HFFc6 (cell line): ENCODE results near the gene THADA. TPM values are rescaled to one million over a fixed set of nuclear protein-coding genes. Genes with fewer than 3 reads are reported as not detected.
A peak's percentile ranks its signal among the peaks of the same experiment; 100 is the strongest.

Experiments
- DNase-seq: peaks from one replicate; pipeline ENCODE4 v3.0.0-alpha.2; 2018
- H3K27ac Mint-ChIP-seq: 2 replicates; pipeline ENCODE4 v1.8.0; 2020; ENCODE audit warnings: mild to moderate bottlenecking, mixed read lengths
- H3K27me3 Mint-ChIP-seq: 2 replicates; pipeline ENCODE4 v1.8.0; 2021; ENCODE audit warnings: mild to moderate bottlenecking, moderate library complexity, mixed read lengths; ENCODE audit not compliant: insufficient read depth
- H3K36me3 Mint-ChIP-seq: 2 replicates; pipeline ENCODE4 v1.8.0; 2021; ENCODE audit warnings: low read depth, mixed read lengths
- H3K4me1 Mint-ChIP-seq: 2 replicates; pipeline ENCODE4 v1.8.0; 2020; ENCODE audit warnings: low read depth, mixed read lengths
- H3K4me3 Mint-ChIP-seq: 2 replicates; pipeline ENCODE4 v1.8.0; 2020; ENCODE audit warnings: mild to moderate bottlenecking, moderate library complexity, mixed read lengths
- H3K9me3 Mint-ChIP-seq: 2 replicates; pipeline ENCODE4 v1.8.0; 2020; ENCODE audit warnings: mild to moderate bottlenecking, mixed read lengths
- CTCF ChIP-seq: fragments of 200-600 bp; sonication (generic); IDR thresholded peaks from 2 replicates; pipeline ENCODE4 v1.5.0; 2021; ENCODE audit warnings: antibody characterized with exemption, mild to moderate bottlenecking
- total RNA-seq, 6 experiments: library from RNA; stranded (reverse); fragmentation: NEBNext Ultra II Directional; extraction: Animal tissue kit (Norgen Biotek cat#: 25700); gene quantifications; 2 replicates in 1 of 6; 3 replicates in 5 of 6; pipeline ENCODE4 v1.2.3, GENCODE V29; 2021

Gene THADA
- total RNA-seq, 6 experiments from 2014 or later = 14.3 to 20.5 (median 17.3) TPM

- Mint-ChIP-seq H3K36me3 (no peaks in the 10 kb centered on the region), H3K27ac (peak overlapping the region; percentile 89), H3K4me3 (no peak overlapping the region), H3K9me3 (no peaks in the 10 kb centered on the region), H3K27me3 (no peaks in the 10 kb centered on the region), H3K4me1 (peaks cover 44% of the 10 kb centered on the region)
- no peak for TF ChIP-seq CTCF
- no peak for DNase-seq
Measured at GRCh38 chr2:43518718-43519117, 77.1 kb downstream of the THADA start.

GRCh38 chr2:43518181-43518580, 77.7 kb downstream of the THADA start:
- TF ChIP-seq CTCF = no peak
- Mint-ChIP-seq H3K9me3 (no peaks in the 10 kb centered on the region), H3K27me3 (no peaks in the 10 kb centered on the region), H3K27ac (peak overlapping the region; percentile 89; the same call in 1 of the 2 replicates), H3K4me3 (no peak overlapping the region), H3K36me3 (no peaks in the 10 kb centered on the region), H3K4me1 (peaks cover 49% of the 10 kb centered on the region)
- no peak for DNase-seq

GRCh38 chr2:43515807-43516497, 79.9 kb downstream of the THADA start:
- Mint-ChIP-seq H3K36me3 (peaks cover 7% of the 10 kb centered on the region), H3K27me3 (no peaks in the 10 kb centered on the region), H3K4me3 (no peak overlapping the region), H3K4me1 (peaks cover 54% of the 10 kb centered on the region), H3K27ac (no peak overlapping the region), H3K9me3 (no peaks in the 10 kb centered on the region)
- no peak for DNase-seq
- TF ChIP-seq CTCF = no peak

GRCh38 chr2:43515248-43515647, 80.6 kb downstream of the THADA start:
- no peak for TF ChIP-seq CTCF
- Mint-ChIP-seq H3K27me3 (no peaks in the 10 kb centered on the region), H3K27ac (no peak overlapping the region), H3K9me3 (no peaks in the 10 kb centered on the region), H3K4me3 (no peak overlapping the region), H3K4me1 (peaks cover 48% of the 10 kb centered on the region), H3K36me3 (peaks cover 8% of the 10 kb centered on the region)
- DNase-seq = no peak

GRCh38 chr2:43513796-43514195, 82.0 kb downstream of the THADA start:
- H3K4me1 Mint-ChIP-seq = peaks cover 33% of the 10 kb centered on the region
- H3K27ac Mint-ChIP-seq = no peak overlapping the region
- H3K36me3 Mint-ChIP-seq = peaks cover 8% of the 10 kb centered on the region
- no peaks in the 10 kb centered on the region for H3K9me3 Mint-ChIP-seq
- DNase-seq = no peak
- no peak for TF ChIP-seq CTCF
- no peaks in the 10 kb centered on the region for H3K27me3 Mint-ChIP-seq
- no peak overlapping the region for H3K4me3 Mint-ChIP-seq
